Gastrocnemius medialis (tissue), 4 donors: ENCODE measurements around the gene DOCK6. TPM values are rescaled to one million over a fixed set of nuclear protein-coding genes. Genes with fewer than 3 reads are reported as not detected.

ENCODE experiments used
- ATAC-seq, 2 donors: fragments of 150-250 bp; one replicate each; pipeline ENCODE4 v1.9.1; 2016
- DNase-seq, 2 donors: peaks; one replicate each; pipeline ENCODE4 v3.0.0-alpha.2; 2019
- H3K27ac ChIP-seq, 4 donors: fragments of 200-600 bp; sonication (generic); 1 replicate in 1 of 4; 2 replicates in 3 of 4; pipeline ENCODE4 v1.5.1; 2016 to 2018; ENCODE audit warnings: mild to moderate bottlenecking in 2 of 4, moderate library complexity in 1 of 4
- H3K27me3 ChIP-seq, 3 donors: fragments of 200-600 bp; sonication (generic) in 2 of 3; 1 replicate in 1 of 3; 2 replicates in 2 of 3; pipeline versions ENCODE4 v1.5.1 to v1.6.0; 2016 to 2019; ENCODE audit warnings: mild to moderate bottlenecking in 1 of 3, moderate library complexity in 1 of 3
- H3K36me3 ChIP-seq, 2 donors: fragments of 200-600 bp; sonication (generic) in 1 of 2; one replicate each; pipeline ENCODE4 v1.5.1; 2017 to 2018
- H3K4me1 ChIP-seq, 2 donors: fragments of 200-600 bp; sonication (generic) in 1 of 2; one replicate each; pipeline ENCODE4 v1.5.1; 2016 to 2017; ENCODE audit warnings: mild to moderate bottlenecking in 2 of 2
- H3K4me3 ChIP-seq, 4 donors: fragments of 200-600 bp; sonication (generic) in 3 of 4; 1 replicate in 1 of 4; 2 replicates in 3 of 4; pipeline ENCODE4 v1.5.1; 2016 to 2019; ENCODE audit warnings: mild to moderate bottlenecking in 2 of 4
- H3K9me3 ChIP-seq, 3 donors: fragments of 200-600 bp; sonication (generic) in 2 of 3; 1 replicate in 1 of 3; 2 replicates in 2 of 3; pipeline ENCODE4 v1.5.1; 2016 to 2019
- CTCF ChIP-seq, 5 experiments: fragments of 450-650 bp in 3 of 5; fragments of 200-600 bp in 2 of 5; sonication (generic) in 2 of 5; IDR thresholded peaks in 4 of 5; conservative IDR thresholded peaks in 1 of 5; 1 replicate in 4 of 5; 2 replicates in 1 of 5; pipeline ENCODE4 v1.5.1; 2016 to 2019; ENCODE audit warnings: antibody characterized with exemption in 5 of 5, mild to moderate bottlenecking in 3 of 5, moderate library complexity in 3 of 5
- POLR2A ChIP-seq, 2 donors: fragments of 450-650 bp; IDR thresholded peaks; one replicate each; pipeline ENCODE4 v1.6.1; 2017; ENCODE audit warnings: antibody characterized with exemption in 2 of 2, mild to moderate bottlenecking in 2 of 2, moderate library complexity in 2 of 2
- in situ Hi-C, 4 donors: fragments of 200-750 bp; cut with MboI; loops; one replicate each; pipeline versions ENCODE4 v1.15.0 to v1.8.0; 2017; ENCODE audit warnings: low sequenced_read_pairs in 4 of 4
- intact Hi-C: fragments of 100-400 bp; cut with DNase I; formaldehyde crosslinking; loops from one replicate; pipeline ENCODE4 v1.15.1; 2023; ENCODE audit warnings: low total_unique reads
- total RNA-seq, 4 donors: library from RNA; depleted of rRNA; stranded (reverse); fragments of >200 nt; gene quantifications; one replicate each; pipeline versions ENCODE4 v1.1.0 to v1.2.3, GENCODE V29; 2016

Gene DOCK6
- total RNA-seq, 4 donors from 2014 or later = 4.7 to 9.6 (median 5.8) TPM

GRCh38 chr19:11293433-11294389 is 31.4 kb upstream of the DOCK6 start:
- TF ChIP-seq POLR2A (IDR thresholded peaks at IDR 0.05) (no peak), CTCF (IDR thresholded peaks at IDR 0.05 in 4 of 5, conservative IDR thresholded peaks at IDR 0.05 in 1 of 5) (peak; percentile 80 to 93 (median 90))
- peaks cover 0 to 5% (median 0%) of the 10 kb centered on the region in 3 donors for H3K27me3 ChIP-seq
- intact Hi-C loops = loop anchor here (2.0 to 10.0 kb wide), 2 partner anchors 81 to 189 kb away; partner anchors contain the start of gene SWSAP1
- no peaks in the 10 kb centered on the region for H3K36me3 ChIP-seq
- ATAC-seq = peak; percentile 83 to 90
- H3K9me3 ChIP-seq = no peaks in the 10 kb centered on the region
- no peaks in the 10 kb centered on the region for H3K4me1 ChIP-seq
- in situ Hi-C loops = no loop called here
- H3K4me3 ChIP-seq = peak overlapping the region in 2 of 4 donors; percentile 9 to 24
- DNase-seq = peak; percentile 78 to 86
- H3K27ac ChIP-seq = peak overlapping the region in 3 of 4 donors; percentile 38 to 67 (median 59)

- in situ Hi-C loops = no loop called here
- Histone ChIP-seq H3K27me3 (peaks cover 0 to 5% (median 0%) of the 10 kb centered on the region in 3 donors), H3K36me3 (no peaks in the 10 kb centered on the region), H3K4me3 (no peak overlapping the region), H3K27ac (no peak overlapping the region), H3K4me1 (no peaks in the 10 kb centered on the region), H3K9me3 (no peaks in the 10 kb centered on the region)
- DNase-seq = no peak
- intact Hi-C loops = loop anchor here (2.0 to 10.0 kb wide), 2 partner anchors 83 to 191 kb away; partner anchors contain the start of gene SWSAP1
- ATAC-seq = no peak
- TF ChIP-seq CTCF (IDR thresholded peaks at IDR 0.05 in 4 of 5, conservative IDR thresholded peaks at IDR 0.05 in 1 of 5) = no peak
- TF ChIP-seq POLR2A (IDR thresholded peaks at IDR 0.05) = no peak
Observed at GRCh38 chr19:11291991-11292390, 29.7 kb upstream of the DOCK6 start.

GRCh38 chr19:11291415-11291814 is 29.1 kb upstream of the DOCK6 start:
- Histone ChIP-seq H3K27ac (no peak overlapping the region), H3K36me3 (no peaks in the 10 kb centered on the region), H3K4me1 (no peaks in the 10 kb centered on the region), H3K27me3 (peaks cover 0 to 5% (median 0%) of the 10 kb centered on the region in 3 donors), H3K4me3 (no peak overlapping the region), H3K9me3 (no peaks in the 10 kb centered on the region)
- in situ Hi-C loops (no loop called here), intact Hi-C loops (loop anchor here (10.0 kb wide), 1 partner anchor 83 kb away; the partner anchor contains the start of gene SWSAP1)
- TF ChIP-seq POLR2A (IDR thresholded peaks at IDR 0.05) (no peak), CTCF (IDR thresholded peaks at IDR 0.05 in 4 of 5, conservative IDR thresholded peaks at IDR 0.05 in 1 of 5) (no peak)
- ATAC-seq = no peak
- no peak for DNase-seq

GRCh38 chr19:11290256-11290655 is 27.9 kb upstream of the DOCK6 start:
- Histone ChIP-seq H3K9me3 (no peaks in the 10 kb centered on the region), H3K4me3 (no peak overlapping the region), H3K27ac (no peak overlapping the region), H3K4me1 (no peaks in the 10 kb centered on the region), H3K36me3 (no peaks in the 10 kb centered on the region), H3K27me3 (peaks cover 0 to 5% (median 0%) of the 10 kb centered on the region in 3 donors)
- TF ChIP-seq POLR2A (IDR thresholded peaks at IDR 0.05) = no peak
- TF ChIP-seq CTCF (IDR thresholded peaks at IDR 0.05 in 4 of 5, conservative IDR thresholded peaks at IDR 0.05 in 1 of 5) = no peak
- ATAC-seq (no peak), DNase-seq (no peak)
- in situ Hi-C loops (no loop called here), intact Hi-C loops (loop anchor here (10.0 kb wide), 1 partner anchor 85 kb away; the partner anchor contains the start of gene SWSAP1)
